HG03060 (cell line): Measurements from ENCODE around the gene SOX9.

Source experiments
- ATAC-seq: cut with Tn5 transposase; IDR thresholded peaks from one replicate; pipeline ENCODE4 v1.9.1; 2021; ENCODE audit warnings: low read depth, moderate number of reproducible peaks; ENCODE audit not compliant: unreplicated experiment

SOX9 gene

DNA sequence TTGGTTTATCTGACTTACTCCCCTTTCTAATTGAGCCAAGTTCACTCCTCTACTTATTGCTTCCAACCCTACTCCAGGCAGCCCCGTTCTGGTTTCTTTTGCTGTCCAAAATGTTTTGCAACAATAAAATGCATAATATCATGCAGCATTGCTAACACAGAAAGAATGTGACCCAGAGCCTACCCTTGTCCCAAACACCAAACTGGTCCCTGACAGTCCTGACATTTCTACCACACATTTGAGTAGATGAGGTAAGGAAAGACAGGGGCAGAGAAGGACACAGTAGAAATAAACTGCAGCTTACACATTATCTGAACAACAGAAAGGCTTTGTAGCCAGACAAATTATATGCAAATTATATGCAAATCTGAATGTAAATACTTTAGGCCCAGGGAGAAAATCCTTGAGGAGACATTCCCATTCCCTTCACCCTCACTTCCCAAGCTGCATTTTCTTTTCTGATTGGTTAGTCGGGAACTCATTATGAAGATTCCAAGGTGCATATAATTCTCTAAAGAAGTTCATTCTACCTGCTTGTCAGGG lies 31.6 kb downstream of the SOX9 start:
- no peak for ATAC-seq

DNA sequence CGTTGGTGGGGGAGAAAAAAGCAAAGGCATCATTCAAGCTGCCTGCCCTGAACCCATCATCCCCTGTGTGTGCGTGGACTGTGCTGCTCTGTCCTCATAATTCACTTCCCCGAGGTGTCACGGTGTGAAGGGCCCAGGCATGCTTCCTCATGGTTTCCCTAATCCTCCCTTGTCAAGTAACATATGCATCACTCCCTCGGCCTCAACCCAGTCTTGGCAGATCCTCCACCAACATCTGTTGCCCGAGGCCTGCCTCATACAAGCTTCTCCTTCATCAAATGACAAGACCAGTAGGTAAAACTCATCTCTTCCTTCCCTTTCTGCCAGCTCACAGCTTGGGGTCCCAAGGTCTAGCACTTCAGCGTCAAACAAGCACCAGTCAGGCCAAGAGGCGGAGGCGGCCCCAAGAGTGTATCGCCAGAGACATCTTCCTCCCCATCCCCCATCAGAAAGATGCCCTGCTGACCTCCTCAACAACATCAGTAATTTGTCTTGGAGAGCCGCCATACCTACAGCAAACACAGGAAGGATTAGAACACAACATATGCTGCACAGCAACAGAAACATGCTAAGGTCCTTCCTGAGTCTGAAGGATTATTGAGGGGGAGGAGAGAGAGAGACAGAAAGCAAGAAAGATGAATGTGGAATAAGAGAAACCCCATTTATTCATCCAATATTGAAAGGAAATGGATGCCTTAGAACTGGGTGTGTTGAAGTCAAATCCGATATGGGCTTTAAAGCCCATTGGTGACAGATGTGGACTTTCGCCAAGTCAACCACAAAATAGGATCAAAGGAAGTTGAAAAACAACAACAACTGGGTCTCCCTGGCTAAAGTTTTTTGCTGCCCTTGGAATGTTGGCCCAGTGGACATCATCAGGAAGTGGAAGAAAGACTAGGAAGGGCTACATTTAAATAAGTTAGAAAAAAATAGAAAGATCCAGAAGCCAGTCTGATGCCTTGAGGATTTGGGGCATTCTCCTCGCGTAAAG lies 38.4 kb downstream of the SOX9 start:
- ATAC-seq = no peak

DNA sequence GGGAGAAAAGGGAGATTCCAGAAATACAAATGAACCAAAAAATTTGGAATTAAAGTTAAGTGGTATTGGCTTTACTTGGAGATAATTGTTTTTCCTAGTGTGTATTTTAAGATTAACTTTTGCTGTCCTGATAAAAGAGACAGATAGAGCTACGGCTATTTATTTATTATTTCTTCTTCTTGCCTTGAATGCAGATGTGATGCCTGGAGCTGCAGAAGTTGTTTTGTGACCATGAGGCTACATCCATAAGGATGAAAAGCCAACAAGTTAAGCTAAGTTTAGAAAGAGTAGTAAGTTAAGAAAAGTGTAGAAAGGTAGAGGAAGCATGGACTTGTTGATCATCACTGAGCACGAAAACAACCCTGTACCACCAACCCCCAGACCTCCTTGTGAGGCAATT lies 41.7 kb downstream of the SOX9 start:
- ATAC-seq = no peak

DNA sequence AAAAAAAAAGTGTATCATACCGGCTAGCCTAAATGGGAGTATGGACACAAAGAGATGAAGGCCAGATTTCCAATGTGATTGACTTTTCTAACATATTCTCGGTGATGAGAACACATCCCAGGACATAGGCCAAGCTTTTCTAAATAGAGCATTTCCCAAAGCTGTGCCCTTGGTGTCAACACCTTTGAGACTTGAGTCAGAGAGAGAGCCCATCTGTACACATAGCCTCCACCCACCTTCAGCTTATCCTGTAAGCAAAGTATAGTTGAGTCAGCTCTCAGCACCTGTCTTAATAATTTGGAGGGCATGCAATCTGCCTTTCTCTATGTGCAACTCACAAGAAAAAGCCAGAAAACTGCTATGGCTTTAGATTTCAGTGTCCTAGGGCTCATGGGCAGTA lies 42.7 kb downstream of the SOX9 start:
- no peak for ATAC-seq

DNA sequence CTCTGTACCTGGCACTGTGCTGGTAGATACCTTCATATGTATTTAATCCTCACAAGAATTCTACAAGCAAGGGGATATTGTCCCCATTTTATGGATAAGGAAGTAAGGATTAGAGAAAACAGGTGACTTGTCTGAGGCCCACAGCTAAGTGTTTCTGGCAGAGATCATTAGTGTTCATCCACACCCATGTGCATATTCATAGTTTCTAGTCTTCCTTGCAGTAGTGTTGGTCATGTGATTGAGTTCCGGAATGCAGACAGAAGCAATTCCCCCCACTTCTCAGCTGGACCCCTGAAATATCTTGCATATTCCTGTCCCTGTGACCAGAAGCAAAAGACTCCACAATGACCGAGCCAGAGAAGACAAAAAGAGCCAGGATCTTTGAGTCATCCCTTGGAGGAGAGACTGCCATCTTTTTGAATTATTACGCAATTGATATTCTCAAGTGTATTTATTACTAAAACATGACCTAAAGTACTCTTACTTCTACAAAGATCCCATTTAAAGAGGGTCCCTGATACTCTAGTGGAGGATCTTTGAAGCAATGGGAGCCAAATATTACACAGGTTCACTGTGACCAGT lies 43.4 kb downstream of the SOX9 start:
- ATAC-seq = no peak

DNA sequence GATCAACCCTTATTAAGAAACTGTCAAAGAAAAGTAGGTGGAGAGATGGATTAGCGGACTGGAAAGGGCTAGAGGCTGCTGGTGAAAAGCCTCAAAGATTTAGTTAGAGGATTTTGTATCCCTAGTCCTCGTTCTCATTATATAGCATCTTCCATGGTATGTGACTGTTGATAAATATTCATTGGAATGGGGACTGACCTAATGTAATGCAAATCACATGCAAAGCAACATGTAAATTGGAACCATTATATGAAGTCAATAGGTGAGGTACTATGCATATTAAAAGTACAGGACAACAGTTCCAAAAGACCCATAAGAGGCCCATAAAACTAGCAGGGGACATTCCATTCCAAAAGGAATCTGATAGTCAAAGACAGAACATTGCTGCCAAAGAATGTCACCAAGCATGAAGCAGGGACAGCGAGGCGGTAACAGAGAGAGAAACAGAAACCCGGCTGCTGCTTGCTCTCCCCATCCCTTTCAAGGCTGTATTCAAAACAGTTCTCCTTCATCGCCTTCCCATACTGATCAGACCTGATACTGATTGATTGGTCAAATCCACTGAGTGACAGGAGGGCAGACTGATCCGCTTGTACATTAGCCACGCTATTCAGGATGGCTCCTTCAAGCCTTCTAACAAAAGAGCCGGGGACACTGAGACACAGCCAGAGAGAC lies 44.5 kb downstream of the SOX9 start:
- ATAC-seq = no peak

DNA sequence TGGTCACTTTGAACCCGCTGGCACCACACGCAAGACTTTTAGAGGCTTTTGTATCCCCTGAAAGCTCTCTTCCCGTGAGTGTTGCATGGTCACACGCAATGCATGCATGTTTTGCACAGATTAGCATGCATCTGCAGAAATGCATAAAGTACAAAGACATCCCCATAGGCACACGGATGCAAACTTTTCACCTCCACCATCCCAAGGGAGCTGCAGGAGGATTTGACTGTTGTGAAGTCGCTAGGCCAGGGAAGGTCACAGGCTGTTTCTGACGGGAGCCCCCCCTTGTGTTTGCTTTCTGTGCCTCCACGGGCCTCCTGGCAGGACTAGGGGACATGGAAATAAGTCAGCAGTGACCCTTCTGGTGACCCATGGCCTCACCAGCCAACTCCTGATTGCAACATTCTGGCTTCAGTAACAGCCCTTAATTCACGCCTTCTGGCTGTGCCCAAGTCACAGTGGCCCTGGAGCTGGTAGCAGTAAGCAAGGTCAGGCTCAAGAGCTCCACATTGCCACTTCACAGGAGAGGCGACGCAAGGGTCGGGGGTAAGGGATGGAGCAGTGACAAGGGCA lies 45.1 kb downstream of the SOX9 start:
- no peak for ATAC-seq

DNA sequence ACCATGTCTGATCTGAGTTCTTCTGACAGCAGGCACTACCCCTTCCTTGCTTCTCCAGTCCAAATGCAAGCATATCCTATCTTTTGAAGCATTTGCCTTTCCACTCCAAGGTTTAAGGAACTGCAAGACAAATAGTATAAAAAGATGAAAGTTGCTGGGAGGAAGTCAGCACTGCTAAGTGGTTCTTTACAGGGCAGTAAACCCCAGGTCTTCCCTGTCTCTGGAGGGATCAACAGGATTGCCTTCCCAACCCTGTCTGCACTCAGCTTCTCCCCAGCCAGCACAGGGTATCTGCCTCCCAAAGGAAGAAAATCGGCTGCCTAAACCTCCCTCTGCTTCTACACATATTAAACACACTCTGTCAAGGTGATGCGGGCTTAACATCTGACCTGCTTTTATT lies 46.8 kb downstream of the SOX9 start:
- ATAC-seq = no peak

DNA sequence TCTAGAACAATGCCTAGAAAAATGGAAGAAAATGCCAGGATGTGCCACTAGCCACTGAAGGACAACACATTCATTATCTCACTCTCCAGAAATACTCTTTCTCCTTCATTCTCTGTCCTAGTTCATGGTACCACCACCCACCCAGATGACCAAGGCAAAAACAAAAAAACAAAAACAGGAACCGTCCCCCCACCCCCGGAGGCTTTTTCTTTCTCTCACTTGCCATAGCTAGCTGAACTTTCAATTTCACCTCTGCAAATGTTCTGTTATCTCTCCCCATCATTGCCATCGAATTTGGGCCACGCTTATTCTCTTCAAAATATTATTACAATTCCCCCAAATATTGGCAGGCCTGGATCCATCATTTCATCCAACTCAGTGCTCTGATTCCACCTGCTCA lies 49.0 kb downstream of the SOX9 start:
- no peak for ATAC-seq

DNA sequence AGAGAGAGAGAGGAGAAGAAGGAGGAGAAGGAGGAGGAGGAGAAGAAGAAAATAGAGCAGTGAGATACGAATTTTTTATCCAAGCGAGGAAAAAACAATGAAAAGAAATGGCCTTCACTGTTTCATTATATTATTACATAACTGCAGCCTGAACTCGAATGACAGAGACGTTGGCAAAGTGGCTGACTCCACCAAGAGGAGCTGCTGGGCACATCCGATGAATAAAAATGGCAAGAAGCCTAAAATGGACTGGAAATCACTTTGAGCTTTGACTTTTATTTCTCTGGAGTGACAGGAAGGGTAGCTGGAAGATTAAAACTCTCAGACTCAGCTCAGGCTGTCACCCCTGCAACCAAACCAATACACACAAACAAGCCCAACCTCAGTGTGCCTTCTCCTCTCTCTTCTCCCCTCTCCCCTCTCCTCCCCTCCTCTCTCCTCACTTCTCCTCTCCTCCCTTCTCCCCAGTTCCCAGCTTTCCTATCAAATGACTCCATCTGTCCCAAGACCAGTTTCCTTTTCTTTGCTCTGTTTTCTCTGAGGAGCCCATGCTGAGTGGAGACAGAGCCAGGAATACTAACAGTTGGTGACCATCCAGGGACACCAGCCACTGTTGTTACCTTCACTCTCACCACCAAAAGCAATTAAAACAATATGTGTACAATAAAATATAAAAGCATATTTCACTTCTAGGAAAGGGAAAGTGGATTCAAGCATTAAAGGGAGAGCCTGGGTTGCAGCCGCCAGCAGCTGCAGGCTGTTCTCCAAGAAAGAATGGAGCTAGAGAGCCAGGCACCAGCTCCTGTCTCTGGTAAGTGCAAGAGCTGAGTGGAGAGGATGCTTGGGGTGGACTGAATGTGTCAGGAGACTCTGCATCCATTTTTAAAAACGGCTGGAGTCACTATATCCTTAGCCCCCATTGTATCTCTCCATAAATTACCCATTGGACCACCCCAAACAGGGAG lies 51.2 kb downstream of the SOX9 start:
- ATAC-seq = no peak

DNA sequence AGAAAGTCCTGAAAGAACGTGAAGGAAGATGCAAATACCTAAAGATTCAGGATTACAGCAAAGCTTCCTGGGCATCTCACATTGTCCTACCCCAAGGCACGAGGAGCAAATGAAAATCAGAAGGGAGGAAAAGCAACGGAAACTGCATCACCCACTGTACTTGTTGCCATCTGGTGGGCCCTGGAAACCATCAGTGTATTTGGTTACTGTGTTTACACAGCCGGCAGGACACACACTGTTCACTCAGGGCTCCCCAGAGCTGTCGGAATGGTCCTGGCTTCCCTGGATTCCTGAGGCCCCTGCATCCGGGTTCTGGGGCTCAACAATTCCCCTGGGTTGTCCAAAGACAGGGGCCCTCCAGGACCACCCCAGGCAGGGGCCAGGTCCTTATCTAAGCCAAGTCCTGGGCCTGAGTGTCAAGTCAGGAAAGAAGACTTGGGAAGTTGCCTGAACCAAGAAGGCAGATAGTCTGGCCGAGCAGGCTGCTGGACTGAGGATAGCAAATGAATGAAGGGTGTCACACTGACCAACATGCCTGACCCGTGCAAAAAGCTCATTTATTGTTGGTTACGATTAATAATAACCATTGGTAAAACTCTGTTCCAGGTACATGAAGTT lies 52.8 kb downstream of the SOX9 start:
- ATAC-seq = no peak

DNA sequence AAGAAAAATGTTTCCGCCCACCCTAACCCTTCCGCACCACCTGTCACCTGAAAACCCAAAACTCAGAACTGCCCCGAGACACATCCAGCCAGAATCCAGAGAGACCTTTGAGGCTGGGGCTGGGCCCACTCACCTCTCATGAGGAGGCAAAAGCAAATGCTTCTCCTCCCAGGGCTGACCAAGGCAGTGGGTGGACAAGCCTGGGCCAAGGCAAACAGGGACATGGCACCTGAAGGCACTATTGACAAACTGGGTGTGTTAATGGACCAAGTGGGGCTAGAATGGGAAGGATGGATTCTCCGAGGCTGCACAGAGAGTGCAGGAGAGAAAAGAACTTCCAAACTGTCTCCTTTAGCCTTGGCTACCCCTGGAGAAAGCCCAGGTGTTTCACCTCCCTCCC lies 54.4 kb downstream of the SOX9 start:
- ATAC-seq = no peak
